ENCODE results near the gene C3orf20.

C3orf20 gene

DNA sequence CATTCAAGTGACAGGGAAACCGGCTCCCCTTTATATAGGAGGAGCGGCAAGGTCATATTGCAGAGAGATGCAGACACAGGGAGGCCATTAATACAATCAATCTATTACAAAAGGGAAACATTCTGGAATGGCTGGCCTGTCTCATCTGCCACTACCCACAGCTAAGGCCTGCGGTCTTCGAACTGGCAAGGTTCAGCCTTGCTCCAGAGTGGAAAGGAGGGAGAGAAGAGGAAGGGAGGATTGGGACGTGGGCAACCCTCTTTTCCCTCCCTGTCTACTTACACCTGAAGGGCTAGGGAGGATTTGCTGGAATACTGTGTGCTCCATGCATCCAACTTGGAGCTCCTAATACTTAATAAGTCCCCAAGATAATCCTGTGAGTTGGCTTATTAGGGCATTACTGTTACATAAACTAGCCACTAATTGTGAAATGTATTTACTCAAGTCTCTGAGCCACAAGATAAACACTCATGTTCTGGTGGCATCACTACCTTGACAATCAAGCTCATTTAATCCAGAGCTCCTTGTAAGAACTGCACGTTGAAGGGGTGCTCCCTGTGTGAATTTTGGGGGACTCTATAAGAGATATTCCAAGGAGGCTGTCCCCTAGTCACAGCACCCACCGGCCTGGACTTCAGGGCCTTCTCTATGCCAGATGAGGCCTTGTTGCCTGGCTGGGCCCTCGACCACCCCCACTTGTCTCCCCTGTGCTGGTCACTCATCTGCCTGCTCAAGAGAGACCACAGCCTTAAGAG is 43.1 kb upstream of the C3orf20 start:
- H3K4me3 ChIP-seq (ENCODE audit: low read depth, low read length), result no peak overlapping the region
- H3K27me3 ChIP-seq (ENCODE audit: insufficient read depth, low read depth, severe bottlenecking), result peaks cover 2% of the 10 kb centered on the region
- TF ChIP-seq, protein P1, sequence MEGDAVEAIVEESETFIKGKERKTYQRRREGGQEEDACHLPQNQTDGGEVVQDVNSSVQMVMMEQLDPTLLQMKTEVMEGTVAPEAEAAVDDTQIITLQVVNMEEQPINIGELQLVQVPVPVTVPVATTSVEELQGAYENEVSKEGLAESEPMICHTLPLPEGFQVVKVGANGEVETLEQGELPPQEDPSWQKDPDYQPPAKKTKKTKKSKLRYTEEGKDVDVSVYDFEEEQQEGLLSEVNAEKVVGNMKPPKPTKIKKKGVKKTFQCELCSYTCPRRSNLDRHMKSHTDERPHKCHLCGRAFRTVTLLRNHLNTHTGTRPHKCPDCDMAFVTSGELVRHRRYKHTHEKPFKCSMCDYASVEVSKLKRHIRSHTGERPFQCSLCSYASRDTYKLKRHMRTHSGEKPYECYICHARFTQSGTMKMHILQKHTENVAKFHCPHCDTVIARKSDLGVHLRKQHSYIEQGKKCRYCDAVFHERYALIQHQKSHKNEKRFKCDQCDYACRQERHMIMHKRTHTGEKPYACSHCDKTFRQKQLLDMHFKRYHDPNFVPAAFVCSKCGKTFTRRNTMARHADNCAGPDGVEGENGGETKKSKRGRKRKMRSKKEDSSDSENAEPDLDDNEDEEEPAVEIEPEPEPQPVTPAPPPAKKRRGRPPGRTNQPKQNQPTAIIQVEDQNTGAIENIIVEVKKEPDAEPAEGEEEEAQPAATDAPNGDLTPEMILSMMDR (IDR thresholded peaks at IDR 0.05; ENCODE audit: low read depth, low read length), result no peak

DNA sequence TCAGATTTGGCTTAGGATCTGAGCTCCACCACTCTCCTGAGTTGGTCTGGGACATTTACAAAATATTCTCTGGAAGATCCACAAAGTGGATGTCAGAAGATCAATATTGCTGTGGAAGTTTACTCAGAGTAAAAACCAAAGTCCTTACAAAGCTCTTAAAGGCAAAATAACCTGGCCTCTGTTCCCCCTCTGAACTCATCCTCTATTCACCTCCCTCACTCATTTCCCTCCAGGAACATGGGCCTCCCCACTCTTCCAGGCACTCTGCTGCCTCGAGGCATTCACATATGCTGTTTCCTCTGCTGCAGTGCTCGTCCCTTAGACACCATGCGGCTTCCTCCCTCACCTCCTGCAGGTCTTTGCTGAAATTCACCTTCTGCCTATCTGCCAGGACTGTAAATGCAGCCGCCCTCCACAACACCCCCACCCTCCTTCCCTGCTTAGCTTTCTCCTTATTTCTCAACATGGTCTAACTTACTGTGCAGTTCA is 42.5 kb upstream of the C3orf20 start:
- Histone ChIP-seq H3K27me3 (ENCODE audit: insufficient read depth, low read depth, severe bottlenecking) (peaks cover 3% of the 10 kb centered on the region), H3K9me3 (ENCODE audit: severe bottlenecking) (peaks cover 15% of the 10 kb centered on the region), H3K36me3 (no peaks in the 10 kb centered on the region), H3K4me3 (ENCODE audit: low read depth, low read length) (no peak overlapping the region), H3K27ac (no peak overlapping the region)
- TF ChIP-seq, protein P1 (IDR thresholded peaks at IDR 0.05; ENCODE audit: low read depth, low read length), result no peak
- no peak for DNase-seq

More for the DNA sequence above, 43.1 kb upstream of the C3orf20 start:
- no peaks in the 10 kb centered on the region for H3K36me3 ChIP-seq
- DNase-seq, result no peak
- H3K9me3 ChIP-seq (ENCODE audit: severe bottlenecking), result peaks cover 15% of the 10 kb centered on the region
- H3K27ac ChIP-seq, result no peak overlapping the region

DNA sequence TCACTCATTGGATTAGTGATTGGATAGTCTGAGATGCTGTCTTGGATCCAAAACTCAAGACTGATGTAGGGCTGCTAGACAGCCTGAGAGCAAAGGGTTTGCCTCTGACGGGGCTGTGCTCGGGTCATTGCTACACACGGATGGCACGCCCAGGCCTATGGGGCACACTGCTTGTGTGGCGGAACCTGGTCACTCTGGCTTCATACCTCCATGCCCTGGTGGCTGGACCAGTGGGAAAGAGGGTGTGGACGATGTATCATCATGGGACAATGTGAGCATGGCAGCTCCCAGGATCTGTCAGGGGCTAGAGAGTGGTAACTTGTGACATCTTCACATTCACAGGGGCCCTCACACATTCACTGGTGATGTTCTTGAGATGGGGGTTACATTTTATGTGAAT is 41.5 kb upstream of the C3orf20 start:
- Histone ChIP-seq H3K27me3 (ENCODE audit: insufficient read depth, low read depth, severe bottlenecking) (peaks cover 3% of the 10 kb centered on the region), H3K9me3 (ENCODE audit: severe bottlenecking) (peaks cover 8% of the 10 kb centered on the region), H3K4me3 (ENCODE audit: low read depth, low read length) (no peak overlapping the region), H3K27ac (no peak overlapping the region), H3K36me3 (no peaks in the 10 kb centered on the region)
- TF ChIP-seq, protein P1 (IDR thresholded peaks at IDR 0.05; ENCODE audit: low read depth, low read length), result no peak
- DNase-seq, result no peak

DNA sequence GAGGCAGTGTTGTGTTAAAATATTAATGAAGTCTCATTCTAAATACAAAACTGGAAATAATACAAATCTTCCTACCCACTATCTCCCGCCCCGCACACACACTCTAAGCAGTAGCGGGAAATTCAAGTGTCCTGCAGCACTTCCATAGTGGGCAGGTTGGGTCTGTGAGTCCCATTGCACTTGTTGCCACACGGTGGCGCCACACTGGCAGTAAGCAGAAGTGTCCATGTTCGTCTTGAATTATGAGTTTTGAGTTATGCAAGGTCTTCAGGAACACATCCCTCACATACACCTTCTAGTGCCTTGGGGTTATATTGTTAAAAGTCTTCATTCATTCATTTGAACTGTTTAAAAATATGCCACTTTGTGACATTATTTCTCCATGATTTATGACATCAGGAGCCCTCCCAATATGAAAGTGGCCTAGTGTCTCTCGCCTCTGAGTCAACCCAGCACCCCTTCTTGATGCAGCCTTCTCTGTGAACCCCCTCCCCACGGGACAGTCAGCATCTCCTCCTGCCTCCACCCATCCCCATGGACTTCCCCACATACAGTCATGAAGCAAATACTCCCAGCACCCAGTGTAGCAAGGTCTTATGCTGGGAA is 41.0 kb upstream of the C3orf20 start:
- H3K36me3 ChIP-seq, result no peaks in the 10 kb centered on the region
- DNase-seq, result peak; percentile 63
- TF ChIP-seq, protein P1 (IDR thresholded peaks at IDR 0.05; ENCODE audit: low read depth, low read length), result peak; percentile 88
- H3K27ac ChIP-seq, result no peak overlapping the region
- peaks cover 3% of the 10 kb centered on the region for H3K27me3 ChIP-seq (ENCODE audit: insufficient read depth, low read depth, severe bottlenecking)
- peaks cover 3% of the 10 kb centered on the region for H3K9me3 ChIP-seq (ENCODE audit: severe bottlenecking)
- no peak overlapping the region for H3K4me3 ChIP-seq (ENCODE audit: low read depth, low read length)

DNA sequence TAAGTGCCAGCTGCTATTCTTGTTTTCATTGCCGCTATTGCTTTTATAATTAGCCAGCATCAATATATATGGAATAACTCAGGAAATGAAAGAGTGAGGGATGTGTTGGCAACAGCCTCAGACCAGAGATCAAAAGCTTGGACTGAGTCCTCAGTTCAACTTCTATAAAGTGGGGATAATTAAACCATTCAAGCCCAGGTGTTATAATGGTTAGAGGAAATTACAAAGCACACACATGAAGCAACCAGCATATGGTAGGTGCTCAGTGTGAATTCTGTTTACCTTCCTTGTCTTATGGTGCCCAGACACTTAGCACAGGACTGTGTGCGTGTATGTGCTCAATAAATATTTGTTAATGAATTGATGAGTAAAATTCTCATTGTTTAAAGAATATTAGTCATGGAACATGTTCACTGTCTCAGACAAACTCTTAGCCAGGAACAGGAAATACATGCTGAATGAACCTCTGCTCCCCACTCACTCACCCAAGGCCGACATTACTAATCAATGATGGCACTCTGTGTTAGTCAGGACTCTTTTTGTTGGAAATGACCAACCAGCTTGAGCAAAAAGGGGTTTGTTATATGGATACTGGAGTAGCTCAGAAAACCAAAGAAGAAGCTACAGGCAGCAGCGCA is 40.1 kb upstream of the C3orf20 start:
- H3K27ac ChIP-seq, result no peak overlapping the region
- TF ChIP-seq, protein P1 (IDR thresholded peaks at IDR 0.05; ENCODE audit: low read depth, low read length), result no peak
- no peak overlapping the region for H3K4me3 ChIP-seq (ENCODE audit: low read depth, low read length)
- no peak for DNase-seq
- no peaks in the 10 kb centered on the region for H3K9me3 ChIP-seq (ENCODE audit: severe bottlenecking)
- H3K36me3 ChIP-seq, result no peaks in the 10 kb centered on the region
- peaks cover 3% of the 10 kb centered on the region for H3K27me3 ChIP-seq (ENCODE audit: insufficient read depth, low read depth, severe bottlenecking)
